GM19468 (cell line): ENCODE results near the gene PPP2R2D.
"Not testable (repeated sequence)": the region's sequence is repeated elsewhere in the genome, so short reads cannot be mapped to it uniquely, and the experiment has no call there.

ENCODE experiments used
- ATAC-seq: cut with Tn5 transposase; IDR thresholded peaks from one replicate; pipeline ENCODE4 v1.9.1; 2021; ENCODE audit warnings: mild to moderate bottlenecking, moderate library complexity, moderate number of reproducible peaks; ENCODE audit not compliant: unreplicated experiment; ENCODE audit errors: extremely low read depth

PPP2R2D gene

GRCh38 chr10:131983780-131984179 lies 83.0 kb downstream of the PPP2R2D start:
- ATAC-seq, result no peak

GRCh38 chr10:131986851-131987250 lies 86.0 kb downstream of the PPP2R2D start:
- ATAC-seq, result not testable (repeated sequence)

- ATAC-seq, result not testable (repeated sequence)
Observed at GRCh38 chr10:131987301-131987700, 86.5 kb downstream of the PPP2R2D start.

- not testable (repeated sequence) for ATAC-seq
Observed at GRCh38 chr10:131987786-131988185, 87.0 kb downstream of the PPP2R2D start.

- ATAC-seq, result no peak
Observed at GRCh38 chr10:131991726-131992125, 90.9 kb downstream of the PPP2R2D start.

GRCh38 chr10:131993275-131993674 lies 92.5 kb downstream of the PPP2R2D start:
- ATAC-seq, result no peak

GRCh38 chr10:131994435-131994834 lies 93.6 kb downstream of the PPP2R2D start:
- no peak for ATAC-seq

- ATAC-seq, result no peak
Observed at GRCh38 chr10:131996466-131997365, 95.9 kb downstream of the PPP2R2D start.

- ATAC-seq, result no peak
Observed at GRCh38 chr10:131997366-131998049, 96.7 kb downstream of the PPP2R2D start.

- ATAC-seq, result no peak
Observed at GRCh38 chr10:131998050-131998844, 97.4 kb downstream of the PPP2R2D start.

- no peak for ATAC-seq
Observed at GRCh38 chr10:131998845-131999681, 98.3 kb downstream of the PPP2R2D start.

- no peak for ATAC-seq
Observed at GRCh38 chr10:132001238-132001972, 100.6 kb downstream of the PPP2R2D start.

GRCh38 chr10:132002004-132002403 lies 101.2 kb downstream of the PPP2R2D start:
- ATAC-seq, result no peak

- ATAC-seq, result no peak
Observed at GRCh38 chr10:132003282-132003924, 102.6 kb downstream of the PPP2R2D start.

GRCh38 chr10:132004052-132004451 lies 103.2 kb downstream of the PPP2R2D start:
- ATAC-seq, result no peak

- ATAC-seq, result no peak
Observed at GRCh38 chr10:132005147-132005546, 104.3 kb downstream of the PPP2R2D start.

- ATAC-seq, result no peak
Observed at GRCh38 chr10:132006966-132007365, 106.2 kb downstream of the PPP2R2D start.

GRCh38 chr10:132007681-132008080 lies 106.9 kb downstream of the PPP2R2D start:
- no peak for ATAC-seq
